AG20443 (cell line): ENCODE data around the gene MTF1.

ENCODE experiments used
- DNase-seq: peaks from one replicate; pipeline ENCODE4 v3.0.0; 2012; ENCODE audit warnings: low spot score, mixed read lengths

Gene MTF1

GRCh38 chr1:37867784-37868183 lies 8.4 kb upstream of the MTF1 start:
- DNase-seq, result no peak

- DNase-seq, result no peak
These were observed 7.1 kb upstream of the MTF1 start for GRCh38 chr1:37866491-37866890.

GRCh38 chr1:37865348-37866120 lies 6.1 kb upstream of the MTF1 start:
- DNase-seq, result peak; percentile 59

GRCh38 chr1:37862330-37862729 lies 2.9 kb upstream of the MTF1 start:
- no peak for DNase-seq

- no peak for DNase-seq
These were observed 1.8 kb upstream of the MTF1 start for GRCh38 chr1:37861151-37861550.

GRCh38 chr1:37860346-37860666 lies 914 bp upstream of the MTF1 start:
- DNase-seq, result no peak

GRCh38 chr1:37858931-37859506 lies 373 bp downstream of the MTF1 start:
- DNase-seq, result peak; percentile 59

- no peak for DNase-seq
These were observed 5.0 kb downstream of the MTF1 start for GRCh38 chr1:37854406-37854805.

- no peak for DNase-seq
These were observed 6.2 kb downstream of the MTF1 start for GRCh38 chr1:37853157-37853556.

GRCh38 chr1:37851782-37852210 lies 7.6 kb downstream of the MTF1 start:
- no peak for DNase-seq

- no peak for DNase-seq
These were observed 8.1 kb downstream of the MTF1 start for GRCh38 chr1:37851262-37851661.

GRCh38 chr1:37850352-37850955 lies 8.9 kb downstream of the MTF1 start:
- no peak for DNase-seq

- DNase-seq, result no peak
These were observed 9.9 kb downstream of the MTF1 start for GRCh38 chr1:37849480-37849879.

- DNase-seq, result no peak
These were observed 12.6 kb downstream of the MTF1 start for GRCh38 chr1:37846647-37847339.

GRCh38 chr1:37845786-37846185 lies 13.6 kb downstream of the MTF1 start:
- no peak for DNase-seq

GRCh38 chr1:37845049-37845646 lies 14.2 kb downstream of the MTF1 start:
- DNase-seq, result no peak

GRCh38 chr1:37844536-37844935 lies 14.9 kb downstream of the MTF1 start:
- no peak for DNase-seq

GRCh38 chr1:37841652-37842051 lies 17.7 kb downstream of the MTF1 start:
- no peak for DNase-seq

GRCh38 chr1:37840711-37841110 lies 18.7 kb downstream of the MTF1 start:
- DNase-seq, result no peak

- DNase-seq, result no peak
These were observed 19.7 kb downstream of the MTF1 start for GRCh38 chr1:37839676-37840075.

GRCh38 chr1:37836788-37837187 lies 22.6 kb downstream of the MTF1 start:
- DNase-seq, result no peak

GRCh38 chr1:37831809-37832208 lies 27.6 kb downstream of the MTF1 start:
- DNase-seq, result no peak

- DNase-seq, result no peak
These were observed 28.3 kb downstream of the MTF1 start for GRCh38 chr1:37831109-37831508.
